ENCODE results near the gene ARX.

ARX gene

DNA sequence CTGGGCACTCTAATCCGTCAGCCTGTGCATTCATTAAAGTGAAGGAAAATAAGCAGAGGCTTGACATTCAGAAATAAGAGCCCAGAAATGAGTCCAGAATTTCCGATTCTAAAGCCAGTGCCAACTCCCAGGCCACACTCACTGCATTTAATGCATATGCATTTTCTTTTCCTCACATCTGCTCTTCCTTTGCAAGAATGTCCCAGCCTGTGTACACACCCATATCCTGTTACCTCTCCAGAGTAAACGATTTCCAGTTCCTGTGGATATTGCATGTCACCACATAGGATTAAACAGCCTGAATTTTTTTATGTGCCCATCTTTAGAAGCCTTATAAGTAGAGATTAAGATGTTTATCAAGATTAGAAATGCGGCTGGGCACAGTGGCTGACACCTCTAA lies 27.5 kb downstream of the ARX start:
- Histone ChIP-seq H3K27ac (replicated peaks; ENCODE audit: low read length) (no peak overlapping the region), H3K4me3 (ENCODE audit: low read length in 2 of 2) (no peak overlapping the region), H3K14ac (ENCODE audit: low read length) (no peak overlapping the region), H2BK15ac (ENCODE audit: low read length) (no peak overlapping the region), H3K79me1 (ENCODE audit: low read depth, low read length) (no peaks in the 10 kb centered on the region), H3K9me3 (replicated peaks in 1 of 2; ENCODE audit: control insufficient read depth in 2 of 2, insufficient read depth in 1 of 2, low read depth in 1 of 2, low read length in 2 of 2) (no peaks in the 10 kb centered on the region), H3K18ac (ENCODE audit: low read length) (no peak overlapping the region), H3K9ac (ENCODE audit: low read depth, low read length, poor library complexity) (no peak overlapping the region), H3K4me2 (ENCODE audit: insufficient read depth, low read length, poor library complexity, severe bottlenecking) (no peak overlapping the region), H3K4me1 (ENCODE audit: control insufficient read depth in 2 of 2, insufficient read depth in 1 of 2, low read depth in 1 of 2, low read length in 2 of 2) (peaks cover 0 to 3% of the 10 kb centered on the region in 2 donors), H2BK12ac (ENCODE audit: low read length) (no peak overlapping the region), H2BK120ac (ENCODE audit: low read depth, low read length) (no peak overlapping the region), H3K36me3 (replicated peaks in 1 of 2; ENCODE audit: control insufficient read depth in 2 of 2, insufficient read depth in 2 of 2, low read length in 2 of 2) (peaks cover 0 to 12% of the 10 kb centered on the region in 2 donors), H2BK5ac (ENCODE audit: low read length) (no peak overlapping the region), H2AFZ (ENCODE audit: low read length) (no peak overlapping the region), H3K27me3 (ENCODE audit: control insufficient read depth in 3 of 3, insufficient read depth in 3 of 3, low read depth in 1 of 3, low read length in 3 of 3) (no peaks in the 10 kb centered on the region), H3K23ac (ENCODE audit: low read depth, low read length, poor library complexity) (no peak overlapping the region), H3K4ac (ENCODE audit: low read length) (no peak overlapping the region), H4K91ac (ENCODE audit: low read depth, low read length, poor library complexity) (no peak overlapping the region), H4K8ac (ENCODE audit: low read depth, low read length) (no peak overlapping the region), H2AK5ac (ENCODE audit: low read depth, low read length) (no peak overlapping the region)
- WGBS, 2 donors (ENCODE audit: extremely low coverage in 2 of 2, insufficient read length in 2 of 2, insufficient replicate concordance in 1 of 2), result no CpG with 5 or more reads among the region's 4 CpGs
- DNase-seq (ENCODE audit: low spot score), result no peak

DNA sequence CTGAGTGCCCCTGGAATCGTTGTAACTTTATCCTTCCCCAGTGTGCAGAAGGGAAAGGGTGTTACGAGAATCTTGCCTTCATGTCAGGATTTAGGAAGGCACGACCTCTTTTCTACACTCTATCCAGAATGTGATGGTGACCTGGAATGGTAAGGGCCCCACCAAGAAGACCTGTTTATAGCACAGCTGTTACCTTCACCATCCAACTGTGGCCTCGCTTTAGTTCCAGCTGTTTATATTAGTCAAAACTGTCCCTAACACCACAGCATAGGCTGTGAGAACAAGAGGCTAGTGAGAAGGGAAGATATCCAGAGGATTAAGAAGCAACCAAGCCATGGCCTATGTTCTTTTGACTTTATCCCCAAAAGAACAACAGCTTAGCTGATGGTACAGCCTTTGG lies 28.0 kb downstream of the ARX start:
- Histone ChIP-seq H3K18ac (ENCODE audit: low read length) (no peak overlapping the region), H4K8ac (ENCODE audit: low read depth, low read length) (no peak overlapping the region), H3K79me1 (ENCODE audit: low read depth, low read length) (no peaks in the 10 kb centered on the region), H3K14ac (ENCODE audit: low read length) (no peak overlapping the region), H3K4me1 (ENCODE audit: control insufficient read depth in 2 of 2, insufficient read depth in 1 of 2, low read depth in 1 of 2, low read length in 2 of 2) (peaks cover 0 to 2% of the 10 kb centered on the region in 2 donors), H2BK12ac (ENCODE audit: low read length) (no peak overlapping the region), H3K4me2 (ENCODE audit: insufficient read depth, low read length, poor library complexity, severe bottlenecking) (no peak overlapping the region), H4K91ac (ENCODE audit: low read depth, low read length, poor library complexity) (no peak overlapping the region), H3K27ac (replicated peaks; ENCODE audit: low read length) (no peak overlapping the region), H3K4ac (ENCODE audit: low read length) (no peak overlapping the region), H3K23ac (ENCODE audit: low read depth, low read length, poor library complexity) (no peak overlapping the region), H3K4me3 (ENCODE audit: low read length in 2 of 2) (no peak overlapping the region), H2BK120ac (ENCODE audit: low read depth, low read length) (no peak overlapping the region), H3K36me3 (replicated peaks in 1 of 2; ENCODE audit: control insufficient read depth in 2 of 2, insufficient read depth in 2 of 2, low read length in 2 of 2) (peaks cover 0 to 12% of the 10 kb centered on the region in 2 donors), H3K9ac (ENCODE audit: low read depth, low read length, poor library complexity) (no peak overlapping the region), H2BK15ac (ENCODE audit: low read length) (no peak overlapping the region), H2AFZ (ENCODE audit: low read length) (no peak overlapping the region), H3K27me3 (ENCODE audit: control insufficient read depth in 3 of 3, insufficient read depth in 3 of 3, low read depth in 1 of 3, low read length in 3 of 3) (no peaks in the 10 kb centered on the region), H3K9me3 (replicated peaks in 1 of 2; ENCODE audit: control insufficient read depth in 2 of 2, insufficient read depth in 1 of 2, low read depth in 1 of 2, low read length in 2 of 2) (no peaks in the 10 kb centered on the region), H2AK5ac (ENCODE audit: low read depth, low read length) (no peak overlapping the region), H2BK5ac (ENCODE audit: low read length) (no peak overlapping the region)
- no peak for DNase-seq (ENCODE audit: low spot score)
- WGBS, 2 donors (ENCODE audit: extremely low coverage in 2 of 2, insufficient read length in 2 of 2, insufficient replicate concordance in 1 of 2), result no CpG with 5 or more reads among the region's 4 CpGs

DNA sequence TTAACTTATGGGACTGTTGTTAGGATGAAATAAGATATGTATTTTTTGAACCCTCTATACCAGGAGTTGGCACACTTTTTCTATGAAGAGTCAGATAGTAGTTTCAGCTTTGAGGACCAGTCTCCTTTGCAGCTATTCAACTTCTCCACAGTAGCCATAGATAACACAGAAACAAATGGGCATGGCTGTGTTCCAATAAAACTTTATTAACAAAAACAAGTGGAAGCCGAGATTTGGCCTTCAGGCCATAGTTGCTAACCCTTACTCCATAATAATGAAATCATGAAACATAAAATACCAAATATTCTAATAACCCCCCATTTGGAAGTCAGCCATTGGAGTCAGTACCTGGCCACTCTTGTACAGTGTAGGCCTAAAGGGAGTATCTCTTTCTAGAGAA lies 30.6 kb downstream of the ARX start:
- Histone ChIP-seq H2AK5ac (ENCODE audit: low read depth, low read length) (no peak overlapping the region), H2BK120ac (ENCODE audit: low read depth, low read length) (no peak overlapping the region), H3K4me3 (ENCODE audit: low read length in 2 of 2) (no peak overlapping the region), H3K4ac (ENCODE audit: low read length) (no peak overlapping the region), H3K27me3 (ENCODE audit: control insufficient read depth in 3 of 3, insufficient read depth in 3 of 3, low read depth in 1 of 3, low read length in 3 of 3) (no peaks in the 10 kb centered on the region), H3K9me3 (replicated peaks in 1 of 2; ENCODE audit: control insufficient read depth in 2 of 2, insufficient read depth in 1 of 2, low read depth in 1 of 2, low read length in 2 of 2) (no peaks in the 10 kb centered on the region), H3K27ac (replicated peaks; ENCODE audit: low read length) (no peak overlapping the region), H2BK5ac (ENCODE audit: low read length) (no peak overlapping the region), H3K23ac (ENCODE audit: low read depth, low read length, poor library complexity) (no peak overlapping the region), H3K79me1 (ENCODE audit: low read depth, low read length) (no peaks in the 10 kb centered on the region), H2BK12ac (ENCODE audit: low read length) (no peak overlapping the region), H4K91ac (ENCODE audit: low read depth, low read length, poor library complexity) (no peak overlapping the region), H3K18ac (ENCODE audit: low read length) (no peak overlapping the region), H2BK15ac (ENCODE audit: low read length) (no peak overlapping the region), H3K4me1 (ENCODE audit: control insufficient read depth in 2 of 2, insufficient read depth in 1 of 2, low read depth in 1 of 2, low read length in 2 of 2) (no peaks in the 10 kb centered on the region), H3K9ac (ENCODE audit: low read depth, low read length, poor library complexity) (no peak overlapping the region), H3K14ac (ENCODE audit: low read length) (no peak overlapping the region), H3K4me2 (ENCODE audit: insufficient read depth, low read length, poor library complexity, severe bottlenecking) (no peak overlapping the region), H2AFZ (ENCODE audit: low read length) (no peak overlapping the region), H3K36me3 (replicated peaks in 1 of 2; ENCODE audit: control insufficient read depth in 2 of 2, insufficient read depth in 2 of 2, low read length in 2 of 2) (peaks cover 0 to 12% of the 10 kb centered on the region in 2 donors), H4K8ac (ENCODE audit: low read depth, low read length) (no peak overlapping the region)
- WGBS, 2 donors (ENCODE audit: extremely low coverage in 2 of 2, insufficient read length in 2 of 2, insufficient replicate concordance in 1 of 2), result no CpG with 5 or more reads among the region's 1 CpG
- DNase-seq (ENCODE audit: low spot score), result no peak

DNA sequence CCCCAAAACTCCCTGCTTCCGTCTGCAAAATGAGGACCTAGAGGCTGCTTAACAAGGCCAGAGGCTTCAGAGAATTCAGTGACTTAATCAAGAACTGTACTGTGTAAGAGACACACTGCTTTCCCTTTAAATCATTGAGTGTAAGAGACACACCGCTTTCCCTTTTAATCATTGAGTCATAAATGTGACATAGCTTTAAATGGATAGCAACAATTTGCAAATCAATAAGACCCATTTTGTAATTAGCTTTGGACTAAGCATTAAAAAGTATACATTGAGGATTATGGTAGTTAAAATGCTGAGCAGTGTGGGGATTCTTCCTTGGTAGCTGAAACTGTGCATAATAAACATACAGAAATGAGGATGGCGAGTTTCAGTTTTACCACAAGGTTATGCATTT lies 31.8 kb downstream of the ARX start:
- no peaks in the 10 kb centered on the region for H3K79me1 ChIP-seq (ENCODE audit: low read depth, low read length)
- H3K4ac ChIP-seq (ENCODE audit: low read length), result no peak overlapping the region
- H2BK120ac ChIP-seq (ENCODE audit: low read depth, low read length), result no peak overlapping the region
- H3K36me3 ChIP-seq (replicated peaks in 1 of 2; ENCODE audit: control insufficient read depth in 2 of 2, insufficient read depth in 2 of 2, low read length in 2 of 2), result peaks cover 0 to 12% of the 10 kb centered on the region in 2 donors
- H2AFZ ChIP-seq (ENCODE audit: low read length), result no peak overlapping the region
- no peak overlapping the region for H2BK12ac ChIP-seq (ENCODE audit: low read length)
- no peak overlapping the region for H3K4me3 ChIP-seq (ENCODE audit: low read length in 2 of 2)
- no peak overlapping the region for H4K91ac ChIP-seq (ENCODE audit: low read depth, low read length, poor library complexity)
- H3K14ac ChIP-seq (ENCODE audit: low read length), result no peak overlapping the region
- H3K27ac ChIP-seq (replicated peaks; ENCODE audit: low read length), result no peak overlapping the region
- no peak overlapping the region for H3K18ac ChIP-seq (ENCODE audit: low read length)
- no peak overlapping the region for H2AK5ac ChIP-seq (ENCODE audit: low read depth, low read length)
- no peak overlapping the region for H3K4me2 ChIP-seq (ENCODE audit: insufficient read depth, low read length, poor library complexity, severe bottlenecking)
- H4K8ac ChIP-seq (ENCODE audit: low read depth, low read length), result no peak overlapping the region
- no peak overlapping the region for H3K23ac ChIP-seq (ENCODE audit: low read depth, low read length, poor library complexity)
- H3K9ac ChIP-seq (ENCODE audit: low read depth, low read length, poor library complexity), result no peak overlapping the region
- H2BK15ac ChIP-seq (ENCODE audit: low read length), result no peak overlapping the region
- whole genome bisulfite sequencing, 2 donors (ENCODE audit: extremely low coverage in 2 of 2, insufficient read length in 2 of 2, insufficient replicate concordance in 1 of 2), result no CpG with 5 or more reads among the region's 3 CpGs
- H3K4me1 ChIP-seq (ENCODE audit: control insufficient read depth in 2 of 2, insufficient read depth in 1 of 2, low read depth in 1 of 2, low read length in 2 of 2), result no peaks in the 10 kb centered on the region
- H3K27me3 ChIP-seq (ENCODE audit: control insufficient read depth in 3 of 3, insufficient read depth in 3 of 3, low read depth in 1 of 3, low read length in 3 of 3), result no peaks in the 10 kb centered on the region
- H2BK5ac ChIP-seq (ENCODE audit: low read length), result no peak overlapping the region
- H3K9me3 ChIP-seq (replicated peaks in 1 of 2; ENCODE audit: control insufficient read depth in 2 of 2, insufficient read depth in 1 of 2, low read depth in 1 of 2, low read length in 2 of 2), result no peaks in the 10 kb centered on the region
- DNase-seq (ENCODE audit: low spot score), result no peak

Data from neuronal stem cell (in vitro differentiated cells).